ENCODE data around the gene UFC1.

- no peak for TF ChIP-seq TAF1 (IDR thresholded peaks at IDR 0.05; ENCODE audit: low read depth)
- TF ChIP-seq CTCF (IDR thresholded peaks at IDR 0.05; ENCODE audit: poor library complexity, severe bottlenecking): no peak
- TF ChIP-seq EP300 (conservative IDR thresholded peaks at IDR 0.05; ENCODE audit: poor library complexity, severe bottlenecking): no peak
These were observed 4.7 kb downstream of the UFC1 start for GRCh38 chr1:161158316-161159010.
